Parathyroid adenoma (tissue), 2 donors: ENCODE data around the gene CDC42BPG.

Experiments used
- H2AFZ ChIP-seq: fragments of 300-600 bp; sonication (generic); one replicate; pipeline ENCODE4 v1.7.0; 2017; ENCODE audit warnings: antibody characterized with exemption, mild to moderate bottlenecking
- H3K27ac ChIP-seq: fragments of 300-600 bp; sonication (generic); one replicate; pipeline ENCODE4 v1.7.0; 2017
- H3K27me3 ChIP-seq: fragments of 300-600 bp; sonication (generic); one replicate; pipeline ENCODE4 v1.7.0; 2017; ENCODE audit warnings: low read length; ENCODE audit not compliant: control insufficient read depth, insufficient read depth
- H3K36me3 ChIP-seq: fragments of 300-600 bp; sonication (generic); one replicate; pipeline ENCODE4 v1.7.0; 2017; ENCODE audit warnings: low read length; ENCODE audit not compliant: control insufficient read depth, insufficient read depth
- H3K4me1 ChIP-seq: fragments of 300-600 bp; sonication (generic); one replicate; pipeline ENCODE4 v1.7.0; 2017; ENCODE audit warnings: control low read depth
- H3K4me2 ChIP-seq: fragments of 300-600 bp; sonication (generic); one replicate; pipeline ENCODE4 v1.7.0; 2017; ENCODE audit warnings: low read length
- H3K4me3 ChIP-seq: fragments of 300-600 bp; sonication (generic); one replicate; pipeline ENCODE4 v1.7.0; 2017; ENCODE audit warnings: low read depth, low read length
- H3K79me2 ChIP-seq: fragments of 300-600 bp; sonication (generic); one replicate; pipeline ENCODE4 v1.7.0; 2017; ENCODE audit warnings: control low read depth
- H3K9ac ChIP-seq: fragments of 300-600 bp; sonication (generic); one replicate; pipeline ENCODE4 v1.7.0; 2017; ENCODE audit warnings: mild to moderate bottlenecking
- H3K9me3 ChIP-seq: fragments of 300-600 bp; sonication (generic); one replicate; pipeline ENCODE4 v1.7.0; 2017; ENCODE audit warnings: low read length; ENCODE audit not compliant: control insufficient read depth
- CTCF ChIP-seq: fragments of 300-600 bp; sonication (generic); IDR thresholded peaks from one replicate; pipeline ENCODE4 v1.7.0; 2017; ENCODE audit warnings: antibody characterized with exemption, mild to moderate bottlenecking
- donor health status: primary hyperparathyroidism.

The CDC42BPG gene

GRCh38 chr11:64876835-64877341 is 32.4 kb upstream of the CDC42BPG start:
- H2AFZ ChIP-seq, result no peak overlapping the region
- peaks cover 10% of the 10 kb centered on the region for H3K79me2 ChIP-seq
- peaks cover 6% of the 10 kb centered on the region for H3K4me1 ChIP-seq
- H3K36me3 ChIP-seq, result no peaks in the 10 kb centered on the region
- TF ChIP-seq CTCF, result no peak
- peak overlapping the region; percentile 84 for H3K4me3 ChIP-seq
- no peak overlapping the region for H3K9ac ChIP-seq
- H3K27ac ChIP-seq, result peak overlapping the region; percentile 56
- H3K9me3 ChIP-seq, result no peaks in the 10 kb centered on the region
- peak overlapping the region; percentile 92 for H3K4me2 ChIP-seq
- H3K27me3 ChIP-seq, result no peaks in the 10 kb centered on the region

GRCh38 chr11:64876229-64876750 is 31.8 kb upstream of the CDC42BPG start:
- no peaks in the 10 kb centered on the region for H3K9me3 ChIP-seq
- H3K27me3 ChIP-seq, result no peaks in the 10 kb centered on the region
- peaks cover 11% of the 10 kb centered on the region for H3K79me2 ChIP-seq
- H2AFZ ChIP-seq, result no peak overlapping the region
- peak overlapping the region; percentile 92 for H3K4me2 ChIP-seq
- H3K4me1 ChIP-seq, result peaks cover 6% of the 10 kb centered on the region
- no peak for TF ChIP-seq CTCF
- H3K36me3 ChIP-seq, result no peaks in the 10 kb centered on the region
- no peak overlapping the region for H3K9ac ChIP-seq
- H3K27ac ChIP-seq, result peak overlapping the region; percentile 56
- H3K4me3 ChIP-seq, result peak overlapping the region; percentile 84

GRCh38 chr11:64875369-64876228 is 31.1 kb upstream of the CDC42BPG start:
- no peaks in the 10 kb centered on the region for H3K9me3 ChIP-seq
- no peak overlapping the region for H3K9ac ChIP-seq
- H3K79me2 ChIP-seq, result peaks cover 11% of the 10 kb centered on the region
- no peaks in the 10 kb centered on the region for H3K36me3 ChIP-seq
- H3K4me1 ChIP-seq, result peaks cover 12% of the 10 kb centered on the region
- no peaks in the 10 kb centered on the region for H3K27me3 ChIP-seq
- H3K4me2 ChIP-seq, result no peak overlapping the region
- TF ChIP-seq CTCF, result no peak
- H3K27ac ChIP-seq, result no peak overlapping the region
- no peak overlapping the region for H2AFZ ChIP-seq
- peak overlapping the region; percentile 5 for H3K4me3 ChIP-seq

GRCh38 chr11:64874308-64875240 is 30.1 kb upstream of the CDC42BPG start:
- H3K27ac ChIP-seq, result no peak overlapping the region
- no peak overlapping the region for H2AFZ ChIP-seq
- H3K9ac ChIP-seq, result no peak overlapping the region
- no peaks in the 10 kb centered on the region for H3K36me3 ChIP-seq
- H3K4me2 ChIP-seq, result no peak overlapping the region
- H3K27me3 ChIP-seq, result no peaks in the 10 kb centered on the region
- no peak for TF ChIP-seq CTCF
- H3K4me1 ChIP-seq, result peaks cover 16% of the 10 kb centered on the region
- H3K9me3 ChIP-seq, result no peaks in the 10 kb centered on the region
- H3K79me2 ChIP-seq, result peaks cover 11% of the 10 kb centered on the region
- no peak overlapping the region for H3K4me3 ChIP-seq
